Astrocyte (in vitro differentiated cells and primary cell): Measurements from ENCODE around the gene DHRS7. TPM values are rescaled to one million over a fixed set of nuclear protein-coding genes. Genes with fewer than 3 reads are reported as not detected.

Experiments used
- DNase-seq: peaks from one replicate; pipeline ENCODE4 v3.0.0-alpha.2; 2010; ENCODE audit warnings: low read depth
- FAIRE-seq: peaks from 2 replicates; lab custom pipeline; 2011; peaks lifted over from hg19 to GRCh38; lab: Jason Lieb, UNC
- H2AFZ ChIP-seq: 2 replicates; pipeline ENCODE4 v1.6.0; 2012; ENCODE audit warnings: low read depth, low read length, inconsistent platforms
- H3K27ac ChIP-seq: 2 replicates; pipeline ENCODE4 v1.5.1; 2011; ENCODE audit warnings: low read depth, low read length, inconsistent platforms
- H3K27me3 ChIP-seq: 2 replicates; pipeline ENCODE4 v1.6.0; 2011; ENCODE audit warnings: low read length, inconsistent platforms; ENCODE audit not compliant: insufficient read depth
- H3K36me3 ChIP-seq: 2 replicates; pipeline ENCODE4 v1.5.1; 2011; ENCODE audit warnings: low read length, inconsistent platforms; ENCODE audit not compliant: insufficient read depth
- H3K4me1 ChIP-seq: 2 replicates; pipeline ENCODE4 v1.5.1; 2011; ENCODE audit warnings: low read length, inconsistent platforms; ENCODE audit not compliant: insufficient read depth
- H3K4me2 ChIP-seq: 2 replicates; pipeline ENCODE4 v1.6.0; 2012; ENCODE audit warnings: low read length, inconsistent platforms
- H3K4me3 ChIP-seq: 2 replicates; pipeline ENCODE4 v1.5.1; 2011; ENCODE audit warnings: low read depth, mild to moderate bottlenecking, low read length, inconsistent platforms; ENCODE audit not compliant: insufficient read depth
- H3K79me2 ChIP-seq: 2 replicates; pipeline ENCODE4 v1.6.0; 2012; ENCODE audit warnings: mild to moderate bottlenecking, low read length, inconsistent platforms; ENCODE audit not compliant: insufficient read depth
- H3K9ac ChIP-seq: 2 replicates; pipeline ENCODE4 v1.6.0; 2012; ENCODE audit warnings: mild to moderate bottlenecking, low read length, inconsistent platforms
- H3K9me3 ChIP-seq: 2 replicates; pipeline ENCODE4 v1.5.1; 2012; ENCODE audit warnings: low read depth, mild to moderate bottlenecking, low read length, inconsistent platforms; ENCODE audit not compliant: insufficient read depth
- H4K20me1 ChIP-seq: 2 replicates; pipeline ENCODE4 v1.6.0; 2012; ENCODE audit warnings: low read length, inconsistent platforms; ENCODE audit not compliant: insufficient read depth
- H3K27ac Mint-ChIP-seq: one replicate; pipeline ENCODE4 v1.8.0; 2021; ENCODE audit warnings: mild to moderate bottlenecking, mixed read lengths; ENCODE audit not compliant: unreplicated experiment
- H3K27me3 Mint-ChIP-seq: one replicate; pipeline ENCODE4 v1.8.0; 2021; ENCODE audit warnings: low read depth, mixed read lengths; ENCODE audit not compliant: unreplicated experiment
- H3K36me3 Mint-ChIP-seq: one replicate; pipeline ENCODE4 v1.8.0; 2021; ENCODE audit warnings: low read depth, mixed read lengths; ENCODE audit not compliant: unreplicated experiment
- H3K4me1 Mint-ChIP-seq: one replicate; pipeline ENCODE4 v1.8.0; 2021; ENCODE audit warnings: low read depth, mixed read lengths; ENCODE audit not compliant: unreplicated experiment
- H3K4me3 Mint-ChIP-seq: one replicate; pipeline ENCODE4 v1.8.0; 2021; ENCODE audit warnings: mild to moderate bottlenecking, moderate library complexity, mixed read lengths; ENCODE audit not compliant: unreplicated experiment
- H3K9me3 Mint-ChIP-seq: one replicate; pipeline ENCODE4 v1.8.0; 2021; ENCODE audit warnings: mild to moderate bottlenecking, mixed read lengths; ENCODE audit not compliant: unreplicated experiment
- EZH2 ChIP-seq: IDR thresholded peaks from 2 replicates; pipeline ENCODE4 v1.6.1; 2012; ENCODE audit warnings: mild to moderate bottlenecking, low read length, inconsistent platforms; ENCODE audit not compliant: insufficient read depth
- total RNA-seq: library from RNA; stranded (reverse); gene quantifications from 2 replicates; pipeline ENCODE4 v1.2.1, GENCODE V29; 2021
- TF ChIP-seq, protein P1 (sequence below): IDR thresholded peaks from 2 replicates; pipeline ENCODE4 v1.5.1; 2011; ENCODE audit warnings: low read depth, mild to moderate bottlenecking, inconsistent platforms, low read length, moderate library complexity; ENCODE audit not compliant: insufficient read depth

The DHRS7 gene
- total RNA-seq, 1 donor from 2014 or later: 62.5 TPM

DNA sequence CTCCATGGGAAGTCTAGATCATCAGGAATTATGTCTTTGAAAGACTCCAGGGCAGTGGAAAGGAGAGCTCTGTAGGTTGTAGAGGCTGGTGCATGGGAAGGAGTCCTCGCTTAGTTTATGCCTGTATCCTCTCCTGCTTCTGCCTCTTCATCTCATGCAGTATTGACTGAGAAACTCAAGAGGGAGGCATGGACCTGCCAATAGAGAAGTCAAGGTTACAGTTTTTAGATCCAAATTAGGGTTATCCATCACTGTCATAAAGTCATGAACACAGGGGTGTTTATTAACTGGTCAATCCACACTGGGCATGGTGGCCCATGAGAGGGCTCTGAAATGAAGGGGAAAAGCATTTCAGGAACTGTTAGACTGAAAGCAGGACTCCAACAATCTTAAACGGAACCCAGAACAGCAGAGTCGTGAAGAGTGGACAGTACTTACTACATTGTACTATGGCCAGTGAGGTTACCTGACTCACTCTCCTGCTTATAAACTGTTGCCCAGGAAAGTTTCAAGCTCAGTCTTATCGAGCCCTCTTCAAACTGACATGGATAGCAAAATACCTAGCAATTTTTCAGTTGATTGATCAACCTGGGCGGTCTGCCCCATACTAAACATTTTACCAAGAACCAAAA is 30.1 kb upstream of the DHRS7 start:
- no peak overlapping the region for H3K4me3 Mint-ChIP-seq
- H3K27me3 ChIP-seq: no peaks in the 10 kb centered on the region
- no peak overlapping the region for H3K27ac ChIP-seq
- no peaks in the 10 kb centered on the region for H3K27me3 Mint-ChIP-seq
- peaks cover 10% of the 10 kb centered on the region for H3K9me3 Mint-ChIP-seq
- H3K79me2 ChIP-seq: no peaks in the 10 kb centered on the region
- H3K4me1 Mint-ChIP-seq: no peaks in the 10 kb centered on the region
- TF ChIP-seq, protein P1, sequence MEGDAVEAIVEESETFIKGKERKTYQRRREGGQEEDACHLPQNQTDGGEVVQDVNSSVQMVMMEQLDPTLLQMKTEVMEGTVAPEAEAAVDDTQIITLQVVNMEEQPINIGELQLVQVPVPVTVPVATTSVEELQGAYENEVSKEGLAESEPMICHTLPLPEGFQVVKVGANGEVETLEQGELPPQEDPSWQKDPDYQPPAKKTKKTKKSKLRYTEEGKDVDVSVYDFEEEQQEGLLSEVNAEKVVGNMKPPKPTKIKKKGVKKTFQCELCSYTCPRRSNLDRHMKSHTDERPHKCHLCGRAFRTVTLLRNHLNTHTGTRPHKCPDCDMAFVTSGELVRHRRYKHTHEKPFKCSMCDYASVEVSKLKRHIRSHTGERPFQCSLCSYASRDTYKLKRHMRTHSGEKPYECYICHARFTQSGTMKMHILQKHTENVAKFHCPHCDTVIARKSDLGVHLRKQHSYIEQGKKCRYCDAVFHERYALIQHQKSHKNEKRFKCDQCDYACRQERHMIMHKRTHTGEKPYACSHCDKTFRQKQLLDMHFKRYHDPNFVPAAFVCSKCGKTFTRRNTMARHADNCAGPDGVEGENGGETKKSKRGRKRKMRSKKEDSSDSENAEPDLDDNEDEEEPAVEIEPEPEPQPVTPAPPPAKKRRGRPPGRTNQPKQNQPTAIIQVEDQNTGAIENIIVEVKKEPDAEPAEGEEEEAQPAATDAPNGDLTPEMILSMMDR: no peak
- no peak for TF ChIP-seq EZH2
- no peak overlapping the region for H3K4me2 ChIP-seq
- no peak overlapping the region for H3K9ac ChIP-seq
- DNase-seq: no peak
- H4K20me1 ChIP-seq: no peaks in the 10 kb centered on the region
- no peaks in the 10 kb centered on the region for H3K9me3 ChIP-seq
- no peaks in the 10 kb centered on the region for H3K36me3 Mint-ChIP-seq
- no peak overlapping the region for H2AFZ ChIP-seq
- H3K4me1 ChIP-seq: no peaks in the 10 kb centered on the region
- H3K27ac Mint-ChIP-seq: no peak overlapping the region
- no peak for FAIRE-seq
- H3K36me3 ChIP-seq: no peaks in the 10 kb centered on the region
- no peak overlapping the region for H3K4me3 ChIP-seq

DNA sequence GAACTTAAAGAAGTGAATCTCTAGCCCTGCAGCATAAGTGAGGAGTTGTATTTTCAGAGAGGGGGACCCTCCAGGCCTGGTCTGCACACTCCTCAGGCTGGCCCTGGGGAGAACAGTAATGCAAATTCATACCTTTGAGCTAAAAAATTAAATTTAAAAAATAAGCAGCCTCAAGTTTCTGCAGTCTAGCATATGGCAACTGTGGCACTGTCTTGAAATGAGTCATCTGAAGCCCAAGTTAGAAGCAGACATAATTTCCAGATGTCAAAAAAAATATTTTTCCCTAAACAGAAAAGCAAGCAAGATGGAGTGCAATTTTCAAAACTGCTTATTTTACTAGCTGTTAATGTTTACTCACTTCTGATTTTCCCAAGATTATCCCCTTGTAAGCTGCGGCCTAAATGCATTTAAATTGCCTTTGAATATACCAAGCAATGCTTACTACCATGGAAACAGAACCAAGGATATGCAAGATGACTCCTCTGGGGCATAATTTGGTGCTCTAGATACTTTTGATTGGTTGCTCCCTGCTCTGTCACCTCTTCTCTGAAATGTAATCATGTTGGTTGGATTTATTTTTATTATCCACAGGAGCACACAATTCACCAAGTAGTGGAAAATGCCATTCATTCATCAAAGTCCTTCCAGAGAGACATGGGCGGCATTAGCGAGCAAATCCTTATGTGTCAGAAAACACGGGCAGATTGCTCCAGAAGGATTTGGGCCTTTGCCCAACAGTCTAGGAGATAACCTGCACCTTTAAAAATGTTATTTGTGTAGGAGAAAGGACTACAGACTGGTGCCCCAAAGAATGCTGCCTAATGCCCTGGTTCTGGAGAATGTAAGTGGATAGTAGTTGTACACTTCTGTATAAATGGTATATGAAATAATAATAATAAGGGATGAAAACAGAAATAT is 25.0 kb upstream of the DHRS7 start:
- no peak overlapping the region for H2AFZ ChIP-seq
- FAIRE-seq: no peak
- no peak overlapping the region for H3K27ac Mint-ChIP-seq

More for the DNA sequence above, 25.0 kb upstream of the DHRS7 start:
- Histone ChIP-seq H3K4me2 (no peak overlapping the region), H3K9ac (no peak overlapping the region), H3K4me1 (no peaks in the 10 kb centered on the region), H3K79me2 (no peaks in the 10 kb centered on the region), H3K36me3 (no peaks in the 10 kb centered on the region), H3K9me3 (no peaks in the 10 kb centered on the region), H3K4me3 (no peak overlapping the region), H3K27ac (no peak overlapping the region), H4K20me1 (no peaks in the 10 kb centered on the region), H3K27me3 (no peaks in the 10 kb centered on the region)
- no peaks in the 10 kb centered on the region for H3K4me1 Mint-ChIP-seq
- no peak for DNase-seq
- no peaks in the 10 kb centered on the region for H3K9me3 Mint-ChIP-seq
- H3K4me3 Mint-ChIP-seq: no peak overlapping the region
- no peaks in the 10 kb centered on the region for H3K36me3 Mint-ChIP-seq
- TF ChIP-seq EZH2: no peak
- TF ChIP-seq, protein P1: no peak
- H3K27me3 Mint-ChIP-seq: peaks cover 4% of the 10 kb centered on the region
